GM03348 (cell line): ENCODE results near the gene PNLIPRP3.
"Not testable (repeated sequence)": the region's sequence is repeated elsewhere in the genome, so short reads cannot be mapped to it uniquely, and the experiment has no call there.

Experiments used
- DNase-seq: peaks from one replicate; pipeline ENCODE4 v3.0.0; 2012; ENCODE audit warnings: low spot score

PNLIPRP3 gene

DNA sequence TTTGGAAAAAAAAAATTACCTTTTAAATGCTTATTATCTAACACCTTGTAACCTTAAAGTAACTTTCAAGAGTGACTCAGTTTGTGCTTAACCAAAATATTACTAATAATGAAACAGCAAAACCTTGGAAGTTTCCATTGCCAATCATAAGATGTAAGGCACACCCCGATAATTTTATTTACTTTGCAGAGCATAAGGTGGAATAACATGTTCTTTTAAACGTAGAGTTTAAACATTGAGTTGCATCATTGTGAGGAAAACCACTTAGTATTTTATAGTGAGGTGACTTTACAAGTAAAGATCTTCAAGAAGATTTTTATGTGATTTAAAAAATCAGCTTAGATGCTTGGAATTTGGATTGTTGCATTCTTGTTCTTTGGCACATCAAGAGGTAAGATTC, at the start of gene PNLIPRP3:
TSS of gene PNLIPRP3 (plus strand) at position 177 of the 400 bp plus-strand sequence. CDS start at position 343, 166 bp downstream.
- DNase-seq, result no peak

DNA sequence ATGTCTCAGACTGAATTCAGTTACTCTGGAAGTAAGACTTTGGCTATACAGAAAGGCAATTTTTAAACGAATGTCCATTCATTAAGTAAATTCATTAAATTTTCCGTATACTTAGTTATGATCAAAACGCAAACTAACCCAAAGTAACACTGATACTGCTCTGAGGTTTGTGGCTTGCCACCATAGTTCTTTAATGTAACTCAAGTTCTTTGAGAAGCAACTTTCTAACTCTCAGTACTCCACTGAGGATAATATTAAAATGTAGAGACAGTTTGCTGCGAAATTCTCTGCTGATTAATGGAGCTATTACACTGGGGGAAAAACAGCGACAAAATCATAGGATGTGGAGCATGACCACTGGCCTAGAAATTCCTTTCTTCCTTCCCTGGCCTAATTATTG, 45.4 kb upstream of the PNLIPRP3 start:
- DNase-seq, result no peak

DNA sequence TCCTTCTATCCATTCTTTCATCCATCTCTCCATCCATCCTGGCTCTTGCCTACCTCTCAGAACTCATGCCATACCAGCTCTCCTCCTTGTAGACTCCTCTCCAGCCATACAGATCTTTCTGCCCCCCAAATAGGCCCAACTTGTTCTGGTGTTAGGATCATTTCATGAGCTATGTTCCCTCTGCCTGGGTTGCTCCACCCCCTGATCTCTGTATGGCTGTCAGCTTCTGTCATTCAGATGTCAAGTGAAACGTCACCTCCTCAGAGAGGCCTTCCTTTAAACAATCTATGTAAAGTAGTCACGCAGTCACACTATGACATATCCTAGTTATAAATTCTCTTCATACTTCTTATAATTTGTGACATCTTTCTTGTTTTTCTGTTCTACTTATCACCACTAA, 42.3 kb upstream of the PNLIPRP3 start:
- no peak for DNase-seq

DNA sequence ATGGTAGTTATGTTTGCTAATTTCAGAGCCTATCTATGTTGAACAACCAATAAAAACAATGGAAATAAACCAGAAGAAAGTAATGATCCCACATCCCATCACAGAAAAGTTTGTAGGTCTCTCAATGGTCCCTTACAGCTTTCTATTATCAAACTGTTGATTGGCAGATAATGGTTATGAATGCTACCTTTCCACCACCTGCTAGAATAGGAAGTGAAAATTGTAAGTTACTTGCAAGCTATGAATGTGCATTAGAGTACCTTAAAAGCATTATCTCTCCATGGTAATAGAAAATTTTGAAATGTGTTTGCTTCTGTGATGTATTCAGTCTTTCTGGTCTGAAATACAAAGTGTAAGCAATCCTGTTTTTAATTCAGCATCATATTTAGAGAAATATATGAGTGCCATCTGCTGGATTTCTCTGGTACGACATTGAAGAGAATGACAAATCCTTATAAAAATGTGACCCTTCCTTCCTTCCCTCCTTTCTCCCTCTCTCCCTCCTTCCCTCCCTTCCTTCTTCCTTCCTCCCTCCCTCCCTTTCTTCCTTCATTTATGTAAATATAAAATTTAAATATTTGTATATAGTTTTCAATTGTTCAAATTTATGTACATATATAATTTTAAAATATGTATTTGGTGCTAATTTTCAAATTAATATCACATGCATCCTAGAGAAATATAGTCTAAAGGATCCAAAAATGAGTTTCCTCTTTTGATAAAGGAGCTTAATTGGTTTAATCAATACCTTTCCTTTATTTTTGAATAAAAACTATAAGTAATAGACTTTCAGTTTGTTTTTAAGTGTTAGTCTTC, 41.4 kb upstream of the PNLIPRP3 start:
- peak; percentile 25 for DNase-seq

DNA sequence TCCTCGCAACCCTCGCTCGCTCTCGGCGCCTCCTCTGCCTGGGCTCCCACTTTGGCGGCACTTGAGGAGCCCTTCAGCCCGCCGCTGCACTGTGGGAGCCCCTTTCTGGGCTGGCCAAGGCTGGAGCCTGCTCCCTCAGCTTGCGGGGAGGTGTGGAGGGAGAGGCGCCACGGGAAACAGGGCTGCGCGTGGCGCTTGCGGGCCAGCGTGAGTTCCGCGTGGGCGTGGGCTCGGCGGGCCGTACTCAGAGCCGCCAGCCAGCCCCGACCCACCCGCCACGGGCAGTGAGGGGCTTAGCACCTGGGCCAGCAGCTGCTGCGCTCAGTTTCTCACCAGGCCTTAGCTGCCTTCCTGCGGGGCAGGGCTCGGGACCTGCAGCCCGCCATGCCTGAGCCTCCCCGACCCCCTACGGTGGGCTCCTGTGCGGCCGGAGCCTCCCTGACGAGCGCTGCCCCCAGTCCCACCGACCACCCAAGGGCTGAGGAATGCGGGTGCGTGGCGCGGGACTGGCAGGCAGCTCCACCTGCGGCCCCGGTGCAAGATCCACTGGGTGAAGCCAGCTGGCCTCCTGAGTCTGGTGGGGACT, 34.3 kb upstream of the PNLIPRP3 start:
- not testable (repeated sequence) for DNase-seq

DNA sequence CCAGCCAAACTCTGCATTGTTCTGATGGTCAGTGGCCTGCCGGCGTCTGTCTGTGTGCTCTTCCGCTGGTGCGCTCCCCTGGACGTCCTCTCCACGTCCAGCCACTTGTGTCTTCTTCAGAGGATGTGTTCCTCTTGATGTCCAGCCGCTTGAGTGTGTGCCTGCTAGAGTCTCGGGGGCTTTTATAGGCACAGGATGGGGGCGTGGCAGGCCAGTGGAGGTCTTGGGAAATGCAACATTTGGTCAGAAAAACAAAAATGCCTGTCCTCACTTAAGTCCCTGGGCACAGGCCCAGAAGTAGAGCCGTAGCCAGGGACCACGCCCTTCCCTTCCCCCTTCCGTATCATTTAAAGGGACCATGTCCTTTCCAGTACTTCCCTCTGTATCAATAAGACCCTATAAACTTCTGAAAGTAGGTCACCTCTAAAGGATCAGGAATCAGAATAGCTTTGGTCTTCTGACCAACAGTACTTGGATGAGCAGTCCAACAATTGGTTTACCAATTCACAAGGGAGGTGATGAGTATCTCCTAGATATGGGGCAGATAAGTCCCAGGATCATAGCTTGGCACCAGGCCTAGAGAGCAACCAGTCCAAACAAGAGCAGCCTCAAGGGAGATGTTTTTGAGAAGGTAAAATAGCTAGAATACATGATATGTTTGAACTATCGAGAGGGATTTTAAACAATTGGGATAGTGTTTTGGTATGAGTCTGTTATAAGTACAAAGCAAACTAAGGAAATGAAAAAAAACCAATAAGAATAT, 32.2 kb upstream of the PNLIPRP3 start:
- no peak for DNase-seq

DNA sequence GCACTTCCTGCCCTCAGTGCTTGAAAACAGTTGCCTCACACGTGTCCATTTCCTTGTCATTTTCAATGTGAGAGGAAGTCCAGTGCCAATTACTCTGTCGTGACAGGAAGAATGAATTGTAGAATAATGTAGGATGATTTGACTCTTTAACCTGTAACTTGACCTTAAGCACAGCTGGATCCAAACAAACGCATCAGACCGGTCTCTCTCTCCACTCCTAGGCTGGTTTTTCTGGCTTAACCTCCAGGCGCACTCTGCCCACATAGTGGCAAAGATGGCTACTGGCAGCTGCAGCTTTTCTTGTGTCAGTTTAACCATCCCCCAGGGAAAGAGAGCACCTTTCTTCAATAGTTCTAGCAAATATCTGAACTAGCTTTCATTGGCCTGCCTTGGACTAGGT, 29.4 kb upstream of the PNLIPRP3 start:
- no peak for DNase-seq

DNA sequence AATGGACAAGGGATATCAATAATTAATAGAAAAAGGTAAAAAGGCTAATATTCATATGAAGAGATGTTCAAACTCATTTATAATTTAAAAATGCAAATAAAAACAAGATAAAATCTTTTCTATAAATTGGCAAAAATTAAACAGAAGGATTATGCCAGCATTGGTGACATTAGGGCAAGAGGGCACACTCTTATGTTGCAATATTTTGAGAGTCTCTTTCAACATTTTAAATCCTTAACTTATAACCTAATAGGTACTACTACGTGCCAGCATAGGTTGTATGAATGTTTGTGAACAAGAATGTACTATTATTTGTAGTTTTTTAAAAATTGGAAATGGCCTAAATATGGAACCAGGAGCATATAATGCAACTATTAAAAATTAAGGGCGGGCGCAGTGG, 24.8 kb upstream of the PNLIPRP3 start:
- no peak for DNase-seq

DNA sequence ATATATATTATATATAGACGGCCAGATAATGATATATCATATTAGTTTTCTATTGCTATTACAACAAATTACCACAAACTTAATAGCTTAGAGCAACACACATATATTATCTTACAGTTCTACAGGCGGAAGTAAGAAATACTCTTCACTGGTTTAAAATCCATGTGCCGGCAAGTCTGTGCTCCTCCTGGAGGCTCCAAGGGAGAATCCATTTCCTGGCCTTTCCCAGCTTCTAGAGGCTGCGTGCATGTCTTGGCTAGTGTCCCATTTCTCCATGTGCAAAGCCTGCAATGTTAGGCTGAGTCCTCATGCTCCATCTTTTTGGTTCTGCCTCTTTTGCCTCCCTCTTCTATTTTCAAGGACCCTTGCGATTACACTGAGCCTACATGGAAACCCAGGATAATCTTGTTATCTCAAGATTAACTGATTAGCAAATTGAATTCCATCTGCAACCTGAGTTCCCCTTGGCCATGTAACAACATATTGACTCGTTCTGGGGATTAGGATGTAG, 23.9 kb upstream of the PNLIPRP3 start:
- no peak for DNase-seq

DNA sequence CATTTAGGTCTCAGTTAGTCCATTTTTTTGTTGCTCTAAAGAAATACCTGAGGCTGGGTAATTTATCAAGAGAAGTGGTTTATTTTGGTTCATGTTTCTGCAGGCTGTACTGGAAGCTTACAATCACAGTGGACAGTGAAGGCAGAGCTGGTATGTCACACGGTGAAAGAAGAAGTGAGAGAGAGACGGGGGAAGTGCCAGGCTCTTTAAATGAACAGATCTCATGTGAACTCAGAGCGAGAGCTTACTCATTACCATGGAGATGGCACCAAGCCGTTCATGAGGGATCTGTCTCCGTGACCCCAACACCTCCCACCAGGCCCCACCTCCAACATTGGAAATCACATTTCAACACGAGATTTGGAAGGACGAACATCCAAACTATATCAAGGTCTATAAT, 18.9 kb upstream of the PNLIPRP3 start:
- DNase-seq, result no peak

DNA sequence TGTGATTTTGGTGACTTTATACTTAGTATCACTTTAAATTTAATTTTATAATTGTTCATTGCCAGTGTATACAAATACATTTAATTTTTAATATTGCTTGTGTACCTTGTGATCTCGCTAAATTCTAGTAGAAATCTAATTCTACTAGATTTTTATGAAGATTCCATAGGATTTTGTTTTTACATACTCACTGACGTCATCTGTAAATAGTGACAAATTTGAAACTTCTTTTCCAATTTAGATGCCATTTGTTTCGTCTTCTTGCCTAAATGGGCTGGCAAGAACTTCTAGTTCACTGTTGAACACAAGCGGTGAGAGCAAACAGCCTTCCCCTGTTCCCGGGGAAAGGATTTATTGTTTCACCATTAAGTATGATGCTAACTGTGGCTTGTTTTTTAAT, 17.3 kb upstream of the PNLIPRP3 start:
- no peak for DNase-seq

DNA sequence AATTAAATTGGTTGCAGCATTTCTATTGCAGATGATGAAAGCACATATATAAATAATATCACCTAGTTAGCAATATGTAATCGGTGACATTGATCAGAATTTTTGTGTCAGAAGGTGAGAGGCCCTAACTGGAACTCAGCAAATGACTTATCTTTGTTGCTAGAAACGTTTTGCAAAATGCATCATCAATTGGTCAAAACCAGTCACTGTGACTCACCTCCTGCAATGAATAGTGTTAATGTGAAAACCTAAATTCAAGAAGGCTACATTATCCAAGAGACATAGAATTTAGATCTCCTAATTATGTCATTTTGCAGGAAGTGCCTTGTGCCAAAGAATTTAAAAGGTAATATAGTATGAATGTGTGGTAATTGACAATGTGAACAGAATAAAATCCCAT, 9.8 kb upstream of the PNLIPRP3 start:
- no peak for DNase-seq

DNA sequence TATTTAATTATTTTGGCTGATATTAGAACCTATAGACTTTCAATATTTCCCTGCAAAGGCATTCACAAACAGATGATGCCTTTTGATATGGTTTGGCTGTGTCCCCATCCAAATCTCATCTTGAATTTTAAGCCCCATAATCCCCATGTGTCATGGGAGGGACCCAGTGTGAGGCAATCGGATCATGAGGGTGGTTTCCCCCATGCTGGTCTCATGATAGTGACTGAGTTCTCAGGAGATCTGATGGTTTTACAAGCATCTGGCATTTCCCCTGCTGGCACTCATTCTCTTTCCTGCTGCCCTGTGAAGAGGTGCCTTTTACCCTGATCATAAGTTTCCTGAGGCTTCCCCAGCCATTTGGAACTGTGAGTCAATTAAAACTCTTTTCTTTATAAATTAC, 9.3 kb upstream of the PNLIPRP3 start:
- no peak for DNase-seq

DNA sequence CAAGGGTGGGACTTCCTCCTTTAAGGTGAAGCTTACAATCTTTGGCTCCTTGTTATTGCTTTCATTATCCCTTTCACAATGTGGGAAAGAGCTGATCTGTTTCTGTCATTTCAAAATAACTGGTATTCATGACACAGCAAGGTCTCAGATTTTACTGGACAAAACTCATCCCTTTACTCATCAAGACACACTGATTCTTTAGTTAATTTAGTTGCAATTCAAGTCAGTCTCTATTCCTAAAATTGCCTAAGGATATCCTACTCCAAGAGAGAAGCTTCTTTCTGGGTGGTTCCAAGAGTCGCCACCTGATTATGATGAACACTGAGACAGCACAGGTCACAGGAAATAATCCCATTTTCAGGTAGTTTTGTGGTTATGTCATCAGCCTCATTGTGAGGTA, 5.8 kb upstream of the PNLIPRP3 start:
- DNase-seq, result no peak

DNA sequence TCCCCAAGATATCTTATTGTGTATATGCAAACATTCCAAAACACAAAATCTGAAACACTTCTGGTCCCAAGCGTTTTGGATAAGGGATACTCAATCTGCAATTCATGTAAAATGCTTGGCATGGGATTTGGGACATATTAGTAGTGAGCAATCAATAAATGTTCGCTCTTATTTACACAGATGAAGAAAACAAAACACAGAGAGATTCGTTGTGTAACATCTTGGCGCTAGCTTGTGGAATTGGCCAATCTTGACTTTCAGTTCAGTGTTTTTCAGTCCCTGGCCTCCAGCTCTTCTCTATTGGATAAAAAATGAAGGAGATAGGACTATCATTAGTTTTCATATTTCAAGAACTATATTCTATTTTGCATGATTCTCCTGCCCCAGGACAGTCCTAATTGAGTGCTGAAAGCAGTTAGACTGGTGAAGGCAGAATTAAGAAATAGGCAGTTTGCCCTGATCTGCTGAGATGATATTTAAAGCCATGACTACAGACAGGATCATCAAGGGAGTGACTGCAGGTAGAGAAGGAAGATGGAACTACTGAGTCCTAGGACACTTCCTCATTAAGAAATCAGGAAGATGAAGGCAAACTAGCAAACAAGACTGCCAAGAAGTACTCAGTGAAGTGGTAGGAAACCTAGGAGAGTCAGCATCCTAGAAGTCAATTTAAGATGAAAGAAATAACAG, 1.8 kb downstream of the PNLIPRP3 start:
- no peak for DNase-seq

DNA sequence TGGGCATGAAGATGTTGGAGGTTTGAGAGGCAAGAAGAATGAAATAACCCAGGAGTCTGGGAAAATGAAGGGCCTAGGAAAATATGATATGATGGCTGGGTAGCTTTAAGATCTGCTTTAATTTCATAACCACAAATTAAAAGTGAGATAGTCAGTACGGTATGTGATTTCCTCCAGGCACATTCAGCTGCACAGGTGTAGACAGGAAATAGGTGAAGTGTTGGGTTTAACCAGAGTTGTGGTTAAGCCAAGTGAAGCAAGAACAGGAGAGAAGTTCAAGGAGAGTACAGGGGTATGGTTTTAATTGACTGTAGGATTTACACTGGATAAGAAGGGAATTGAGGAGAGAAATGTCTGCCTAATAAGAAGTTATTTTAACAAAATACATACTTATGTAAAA, 2.6 kb downstream of the PNLIPRP3 start:
- DNase-seq, result no peak

DNA sequence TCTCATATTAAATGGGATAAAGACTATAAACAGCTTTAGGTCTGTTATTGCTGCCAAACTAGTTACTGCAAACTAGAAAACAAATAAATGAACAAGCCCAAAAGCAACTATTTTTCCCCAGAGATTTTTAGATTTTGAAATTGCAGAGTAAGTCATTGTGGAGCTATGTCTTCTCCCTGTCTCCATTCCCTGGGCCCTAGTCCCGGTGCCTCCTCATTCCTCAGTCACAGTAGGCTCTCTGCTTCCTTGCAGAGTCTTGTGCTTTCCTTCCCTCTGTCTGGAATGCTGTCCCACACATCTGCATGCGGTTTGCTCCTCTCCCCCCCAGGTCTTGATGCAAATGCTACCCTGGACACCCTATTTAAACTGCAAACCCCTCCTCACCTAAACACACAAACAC, 4.0 kb downstream of the PNLIPRP3 start:
- no peak for DNase-seq

DNA sequence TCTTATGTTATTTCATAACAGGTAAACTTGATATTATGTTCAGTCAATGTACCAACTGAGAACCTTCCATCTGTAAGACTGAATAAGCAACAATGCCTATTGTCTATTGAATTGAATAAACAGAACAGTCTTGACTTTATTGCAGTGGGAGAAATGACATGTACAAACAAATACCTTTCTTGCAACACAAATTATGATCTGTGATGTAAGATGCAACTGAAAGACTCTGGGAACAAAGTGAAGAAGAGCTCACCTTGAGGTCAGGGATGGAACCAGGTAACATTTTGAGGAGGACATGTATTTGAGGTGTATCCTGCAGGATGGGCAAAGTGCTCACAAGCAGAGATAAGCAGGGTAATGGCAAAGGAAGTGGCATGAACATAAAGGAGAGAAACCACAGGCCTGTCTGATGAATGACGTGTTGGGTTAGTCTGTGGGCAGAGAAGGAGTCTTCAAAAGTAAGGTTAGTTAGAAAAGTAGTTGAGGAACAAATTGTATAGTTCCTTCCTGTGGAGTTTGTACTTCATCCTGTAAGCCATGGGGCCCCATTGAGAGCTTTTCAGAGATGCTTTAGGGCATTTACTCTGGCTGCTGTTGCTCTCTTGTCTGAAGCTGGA, 9.5 kb downstream of the PNLIPRP3 start:
- no peak for DNase-seq

DNA sequence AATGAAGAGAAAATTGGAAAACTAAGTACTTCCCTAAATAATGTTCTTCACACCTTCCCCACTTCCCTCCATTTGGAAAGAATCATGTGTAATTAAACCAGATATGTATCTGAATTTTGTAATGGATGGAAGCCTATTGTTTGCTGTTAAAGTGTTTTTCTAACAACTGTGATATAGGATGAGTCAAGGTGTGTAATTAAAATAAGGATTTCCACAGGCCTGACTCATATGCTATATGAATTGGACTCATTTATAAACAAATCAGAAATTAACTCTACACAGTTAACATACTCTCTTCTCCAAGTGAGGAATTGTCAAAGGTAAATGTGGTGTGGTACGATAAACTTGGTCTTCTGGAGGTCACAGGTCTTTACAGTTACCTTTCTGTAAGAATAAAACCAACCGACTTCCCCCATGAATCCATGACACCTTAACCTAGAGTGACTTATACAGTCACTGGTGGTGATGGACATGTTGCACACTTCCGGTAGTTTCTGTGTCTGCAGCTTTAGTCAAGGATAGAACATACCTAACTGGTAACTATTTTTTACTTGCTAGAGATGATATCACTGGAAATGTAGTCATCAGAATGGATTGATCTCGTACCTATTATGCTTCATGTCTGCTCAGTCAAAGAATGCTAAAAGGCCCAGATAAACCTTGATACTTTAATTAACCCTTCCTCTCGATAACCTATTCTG, 12.8 kb downstream of the PNLIPRP3 start:
- no peak for DNase-seq

DNA sequence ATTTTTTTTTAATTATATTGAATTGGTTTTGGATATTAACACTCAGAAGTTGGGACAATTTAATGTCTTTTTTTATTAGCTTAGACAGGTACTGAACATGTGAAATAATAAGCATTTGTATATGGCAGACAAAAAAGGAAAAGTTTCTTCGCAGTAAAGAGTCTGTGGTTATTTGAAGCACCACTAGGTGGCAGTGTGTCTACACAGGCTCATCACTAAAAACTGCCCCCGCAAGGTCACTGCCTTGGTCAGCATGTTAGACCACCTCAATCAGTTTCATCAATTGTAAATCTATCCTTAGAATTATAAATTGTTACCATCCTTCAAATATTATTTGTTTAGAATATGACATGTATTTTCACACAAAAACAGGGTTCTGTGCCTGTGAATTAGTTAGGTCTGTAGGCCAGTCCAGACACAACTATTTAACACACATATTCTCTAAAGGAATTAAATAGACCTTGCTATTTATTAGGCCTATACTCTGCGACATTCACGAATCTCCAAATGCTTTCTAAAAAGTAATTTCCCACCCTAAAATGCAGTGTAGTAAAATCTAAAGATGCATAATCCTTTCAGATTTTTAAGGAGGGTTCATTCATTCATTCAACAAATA, 17.0 kb downstream of the PNLIPRP3 start:
- DNase-seq, result peak; percentile 44

DNA sequence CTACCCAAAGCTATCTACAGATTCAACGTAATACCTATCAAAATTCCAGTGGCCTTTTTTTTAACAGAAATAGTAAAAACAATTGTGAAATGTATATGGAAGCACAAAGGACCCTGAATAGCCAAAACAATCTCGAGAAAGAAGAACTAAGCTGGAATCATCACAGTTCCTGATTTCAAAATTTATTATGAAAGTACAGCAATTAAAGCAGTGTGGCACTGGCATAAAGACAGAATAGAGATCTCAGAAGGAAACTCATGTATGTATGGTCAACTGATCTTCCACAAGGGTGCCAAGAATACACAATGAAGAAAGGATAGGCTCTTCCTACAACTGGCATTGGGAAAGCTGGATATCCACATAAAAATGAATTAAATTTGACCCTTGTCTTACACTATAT, 23.2 kb downstream of the PNLIPRP3 start:
- DNase-seq, result no peak
